Measurements from ENCODE around the gene VSTM1.

The VSTM1 gene

GRCh38 chr19:54107876-54108490 lies 44.3 kb upstream of the VSTM1 start:
- Histone ChIP-seq H3K4me2 (ENCODE audit: insufficient read depth, low read length) (no peak overlapping the region), H3K9me3 (ENCODE audit: insufficient read depth, low read length, severe bottlenecking) (no peaks in the 10 kb centered on the region), H3K36me3 (ENCODE audit: insufficient read depth, low read length) (peaks cover 66% of the 10 kb centered on the region), H3K9ac (ENCODE audit: low read depth, low read length) (no peak overlapping the region), H3K27ac (ENCODE audit: low read length) (no peak overlapping the region), H4K20me1 (ENCODE audit: insufficient read depth, low read length) (peaks cover 30% of the 10 kb centered on the region), H3K79me2 (ENCODE audit: insufficient read depth, low read length) (peaks cover 73% of the 10 kb centered on the region), H2AFZ (ENCODE audit: low read depth, low read length) (no peak overlapping the region), H3K4me1 (ENCODE audit: insufficient read depth, low read length) (peaks cover 22% of the 10 kb centered on the region), H3K27me3 (ENCODE audit: insufficient read depth, low read length, poor library complexity) (no peaks in the 10 kb centered on the region), H3K4me3 (ENCODE audit: low read depth in 1 of 2, low read length in 2 of 2) (no peak overlapping the region)
- ATAC-seq (ENCODE audit: insufficient read depth, low read depth) (no peak), DNase-seq (no peak)
- TF ChIP-seq EZH2 (IDR thresholded peaks at IDR 0.05; ENCODE audit: borderline replicate concordance, low read depth, low read length, severe bottlenecking) (no peak), CTCF (IDR thresholded peaks at IDR 0.05; ENCODE audit: borderline replicate concordance, extremely low read depth, low read length, poor library complexity, severe bottlenecking) (no peak)

GRCh38 chr19:54106716-54107115 lies 43.0 kb upstream of the VSTM1 start:
- Histone ChIP-seq H3K4me3 (ENCODE audit: low read depth in 1 of 2, low read length in 2 of 2) (no peak overlapping the region), H3K9me3 (ENCODE audit: insufficient read depth, low read length, severe bottlenecking) (no peaks in the 10 kb centered on the region), H3K27me3 (ENCODE audit: insufficient read depth, low read length, poor library complexity) (no peaks in the 10 kb centered on the region), H2AFZ (ENCODE audit: low read depth, low read length) (no peak overlapping the region), H3K36me3 (ENCODE audit: insufficient read depth, low read length) (peaks cover 62% of the 10 kb centered on the region), H3K9ac (ENCODE audit: low read depth, low read length) (no peak overlapping the region), H3K4me2 (ENCODE audit: insufficient read depth, low read length) (no peak overlapping the region), H4K20me1 (ENCODE audit: insufficient read depth, low read length) (peaks cover 30% of the 10 kb centered on the region), H3K4me1 (ENCODE audit: insufficient read depth, low read length) (peaks cover 28% of the 10 kb centered on the region), H3K27ac (ENCODE audit: low read length) (no peak overlapping the region), H3K79me2 (ENCODE audit: insufficient read depth, low read length) (peaks cover 67% of the 10 kb centered on the region)
- TF ChIP-seq CTCF (IDR thresholded peaks at IDR 0.05; ENCODE audit: borderline replicate concordance, extremely low read depth, low read length, poor library complexity, severe bottlenecking) (no peak), EZH2 (IDR thresholded peaks at IDR 0.05; ENCODE audit: borderline replicate concordance, low read depth, low read length, severe bottlenecking) (no peak)
- DNase-seq (no peak), ATAC-seq (ENCODE audit: insufficient read depth, low read depth) (no peak)

- TF ChIP-seq CTCF (IDR thresholded peaks at IDR 0.05; ENCODE audit: borderline replicate concordance, extremely low read depth, low read length, poor library complexity, severe bottlenecking) (no peak), EZH2 (IDR thresholded peaks at IDR 0.05; ENCODE audit: borderline replicate concordance, low read depth, low read length, severe bottlenecking) (no peak)
- no peaks in the 10 kb centered on the region for H3K27me3 ChIP-seq (ENCODE audit: insufficient read depth, low read length, poor library complexity)
- DNase-seq: no peak
- peaks cover 62% of the 10 kb centered on the region for H3K79me2 ChIP-seq (ENCODE audit: insufficient read depth, low read length)
- no peak for ATAC-seq (ENCODE audit: insufficient read depth, low read depth)
- no peak overlapping the region for H3K27ac ChIP-seq (ENCODE audit: low read length)
- peaks cover 58% of the 10 kb centered on the region for H3K36me3 ChIP-seq (ENCODE audit: insufficient read depth, low read length)
- H3K9me3 ChIP-seq (ENCODE audit: insufficient read depth, low read length, severe bottlenecking): no peaks in the 10 kb centered on the region
- no peak overlapping the region for H3K9ac ChIP-seq (ENCODE audit: low read depth, low read length)
- H4K20me1 ChIP-seq (ENCODE audit: insufficient read depth, low read length): peaks cover 27% of the 10 kb centered on the region
- H3K4me3 ChIP-seq (ENCODE audit: low read depth in 1 of 2, low read length in 2 of 2): no peak overlapping the region
- no peak overlapping the region for H2AFZ ChIP-seq (ENCODE audit: low read depth, low read length)
- H3K4me2 ChIP-seq (ENCODE audit: insufficient read depth, low read length): no peak overlapping the region; the same call in 1 of the 2 replicates
- peaks cover 28% of the 10 kb centered on the region for H3K4me1 ChIP-seq (ENCODE audit: insufficient read depth, low read length)
Observed at GRCh38 chr19:54105796-54106195, 42.1 kb upstream of the VSTM1 start.

Data from DND-41 (cell line).